ENCODE data around the gene ZBTB32. TPM values are rescaled to one million over a fixed set of nuclear protein-coding genes. Genes with fewer than 3 reads are reported as not detected.

ZBTB32 gene
- total RNA-seq, 1 experiment from 2014 or later, result 0.13 TPM

DNA sequence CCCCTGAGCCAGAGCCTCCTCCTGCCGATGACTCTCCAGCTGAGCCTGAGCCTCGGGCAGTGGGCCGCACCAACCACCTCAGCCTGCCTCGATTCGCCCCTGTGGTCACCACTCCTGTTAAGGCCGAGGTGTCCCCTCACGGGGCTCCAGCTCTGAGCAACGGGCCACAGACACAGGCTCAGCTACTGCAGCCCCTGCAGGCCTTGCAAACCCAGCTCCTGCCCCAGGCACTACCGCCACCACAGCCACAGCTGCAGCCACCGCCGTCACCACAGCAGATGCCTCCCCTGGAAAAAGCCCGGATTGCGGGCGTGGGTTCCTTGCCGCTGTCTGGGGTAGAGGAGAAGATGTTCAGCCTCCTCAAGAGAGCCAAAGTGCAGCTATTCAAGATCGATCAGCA lies 17.0 kb downstream of the ZBTB32 start:
- Histone ChIP-seq H3K9ac (ENCODE audit: extremely low read depth, insufficient read length, low read length) (no peak overlapping the region), H3K4me1 (ENCODE audit: insufficient read depth, low read length) (no peaks in the 10 kb centered on the region), H4K8ac (replicated peaks; ENCODE audit: insufficient read length, low read depth, low read length) (no peak overlapping the region), H3K4ac (ENCODE audit: low read depth, low read length) (no peak overlapping the region), H3K56ac (ENCODE audit: insufficient read length, low read depth, low read length) (no peak overlapping the region), H3K9me3 (ENCODE audit: control insufficient read depth, low read depth, low read length) (no peaks in the 10 kb centered on the region), H3K23ac (ENCODE audit: insufficient read length, low read depth, low read length) (no peak overlapping the region), H3K23me2 (ENCODE audit: insufficient read length, low read depth, low read length, poor library complexity, severe bottlenecking) (peaks cover 7% of the 10 kb centered on the region), H3K18ac (ENCODE audit: insufficient read length, low read depth, low read length) (no peak overlapping the region), H3K79me2 (ENCODE audit: insufficient read depth, low read length) (peaks cover 11% of the 10 kb centered on the region; the same call in 1 of the 2 replicates), H3K27ac (ENCODE audit: insufficient read length, low read depth, low read length) (no peak overlapping the region), H3T11ph (ENCODE audit: low read length) (no peak overlapping the region), H4K91ac (ENCODE audit: insufficient read length, low read depth, low read length) (no peak overlapping the region), H2AK5ac (ENCODE audit: insufficient read length, low read length) (no peak overlapping the region), H2BK15ac (ENCODE audit: low read depth, low read length) (no peak overlapping the region), H4K5ac (ENCODE audit: insufficient read length, low read depth, low read length) (no peak overlapping the region), H3K14ac (ENCODE audit: insufficient read depth, low read length) (no peak overlapping the region), H2BK5ac (ENCODE audit: insufficient read length, low read length) (no peak overlapping the region), H2AFZ (ENCODE audit: low read length) (no peak overlapping the region), H3K27me3 (ENCODE audit: insufficient read depth, low read length) (no peaks in the 10 kb centered on the region), H4K20me1 (ENCODE audit: control insufficient read depth, insufficient read depth, insufficient read length) (peaks cover 6% of the 10 kb centered on the region), H2BK12ac (ENCODE audit: insufficient read length, low read depth, low read length) (no peak overlapping the region), H2BK20ac (ENCODE audit: low read depth, low read length, poor library complexity, severe bottlenecking) (no peak overlapping the region), H3K79me1 (ENCODE audit: insufficient read depth, low read depth, low read length, poor library complexity, severe bottlenecking) (no peaks in the 10 kb centered on the region), H3K4me2 (ENCODE audit: insufficient read depth, insufficient read length, low read length) (no peak overlapping the region), H2BK120ac (ENCODE audit: low read depth, low read length, poor library complexity, severe bottlenecking) (no peak overlapping the region)
- DNase-seq, result no peak
- no peaks in the 10 kb centered on the region; a peak in 1 of 5 replicates for H3K9me3 Mint-ChIP-seq
- no peak overlapping the region for H3K27ac Mint-ChIP-seq
- H3K36me3 Mint-ChIP-seq (ENCODE audit: insufficient read depth in 1 of 3, low read depth in 3 of 3), result peaks cover 38 to 62% (median 61%) of the 10 kb centered on the region in 3 experiments; a peak in 6 of 7 replicates
- no CpG with 5 or more reads among the region's 16 CpGs for WGBS (ENCODE audit: extremely low coverage, insufficient read length, low lambda C conversion rate)
- no peak overlapping the region; a peak in 1 of 5 replicates for H3K4me3 Mint-ChIP-seq
- peaks cover 9 to 10% of the 10 kb centered on the region in 2 experiments for H3K4me1 Mint-ChIP-seq
- no peak for TF ChIP-seq CTCF (conservative IDR thresholded peaks at IDR 0.05)
- H3K27me3 Mint-ChIP-seq (ENCODE audit: low read depth), result no peaks in the 10 kb centered on the region; the same call in 1 of the 2 replicates

Measured in H9 (cell line).